Measurements from ENCODE around the gene PWWP2B. TPM values are rescaled to one million over a fixed set of nuclear protein-coding genes. Genes with fewer than 3 reads are reported as not detected.

PWWP2B gene
- total and polyA plus RNA-seq, 9 of the 15 experiments (the other 6 are each of a cell fraction or from before 2014, with no cell fraction given): 0.07 to 9.2 (median 1.6) TPM; not detected in 1

DNA sequence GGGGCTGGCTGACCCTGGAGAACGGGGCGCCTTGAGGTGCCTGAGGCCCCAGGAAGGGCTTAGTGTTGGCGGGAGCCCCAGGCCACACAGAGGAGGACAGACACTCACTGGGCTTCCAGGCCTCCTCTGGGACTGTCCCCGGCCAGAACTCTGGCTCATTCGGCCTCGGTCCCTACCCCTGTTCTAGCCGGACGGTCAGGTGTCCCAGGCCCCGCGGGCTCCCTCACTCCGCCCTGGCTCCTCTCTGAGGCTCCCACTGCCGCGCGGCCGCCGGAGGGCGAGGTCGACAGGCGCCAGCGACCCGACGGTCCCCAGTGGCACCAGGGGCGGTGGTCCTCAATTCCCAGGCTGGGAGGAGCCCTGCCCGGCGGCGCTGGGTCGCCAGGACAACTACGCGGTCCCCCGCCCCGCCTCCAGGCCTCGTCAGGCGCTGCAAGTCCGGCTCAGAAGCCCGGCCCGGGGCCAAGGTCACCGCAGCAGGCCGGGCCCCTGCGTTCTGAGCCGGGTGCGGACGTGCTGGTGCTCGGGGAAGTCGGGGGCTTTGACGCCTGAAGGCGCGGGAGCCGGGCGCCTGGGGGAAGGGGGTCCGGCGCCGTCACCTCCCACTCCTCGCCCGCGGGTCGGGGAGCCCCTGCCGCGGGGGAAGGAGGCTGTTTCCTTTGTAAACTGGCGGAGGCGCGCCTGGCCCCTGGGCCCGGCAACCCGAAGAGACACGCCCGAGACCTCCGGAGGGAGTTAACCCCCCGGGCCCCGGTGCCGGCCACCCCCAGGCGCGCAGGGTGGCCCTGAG is 1.1 kb upstream of the PWWP2B start (continued):
- TF ChIP-seq ZFX (CRISPR knock-in tag; IDR thresholded peaks at IDR 0.05) (peak; percentile 81), TAF15 (IDR thresholded peaks at IDR 0.05; ENCODE audit: low read depth, low read length) (no peak), ZNF586 (CRISPR knock-in tag; conservative IDR thresholded peaks at IDR 0.05) (no peak)

DNA sequence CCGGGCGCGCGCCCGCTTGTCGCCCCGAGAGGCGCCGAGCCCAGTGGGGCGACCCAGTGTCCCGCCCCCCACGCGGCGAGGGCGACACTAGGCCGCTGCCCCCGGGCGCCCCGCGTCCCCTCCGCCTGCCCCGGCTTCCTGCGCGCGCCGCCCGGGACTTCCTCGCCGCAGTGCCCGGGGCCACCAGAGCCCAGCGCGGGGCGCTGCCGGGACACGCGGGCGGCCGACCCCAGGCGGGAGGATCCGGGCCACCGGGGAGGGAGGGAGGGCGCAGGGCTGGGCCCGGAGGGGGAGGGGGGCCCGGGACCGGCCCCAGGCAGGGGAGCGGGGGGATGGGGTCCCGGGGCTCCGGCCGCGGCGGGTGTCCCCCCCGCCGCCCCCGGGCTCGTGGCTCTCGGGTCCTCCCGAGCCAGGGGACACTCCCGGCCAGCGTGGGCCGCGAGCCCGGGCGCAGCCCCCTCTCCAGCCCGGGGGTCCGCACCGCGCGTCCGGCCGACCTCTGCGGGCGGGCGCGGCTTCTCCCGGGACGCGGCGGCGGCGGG is 435 bp upstream of the PWWP2B start:
- CTCF ChIA-PET (ENCODE audit: low intra/inter-chr PET ratio): interaction anchor here (0.7 kb wide), 1 partner anchor 56 kb away, joined by 3 read pairs; no protein-coding TSS in a partner anchor
- TF ChIP-seq, protein P1, sequence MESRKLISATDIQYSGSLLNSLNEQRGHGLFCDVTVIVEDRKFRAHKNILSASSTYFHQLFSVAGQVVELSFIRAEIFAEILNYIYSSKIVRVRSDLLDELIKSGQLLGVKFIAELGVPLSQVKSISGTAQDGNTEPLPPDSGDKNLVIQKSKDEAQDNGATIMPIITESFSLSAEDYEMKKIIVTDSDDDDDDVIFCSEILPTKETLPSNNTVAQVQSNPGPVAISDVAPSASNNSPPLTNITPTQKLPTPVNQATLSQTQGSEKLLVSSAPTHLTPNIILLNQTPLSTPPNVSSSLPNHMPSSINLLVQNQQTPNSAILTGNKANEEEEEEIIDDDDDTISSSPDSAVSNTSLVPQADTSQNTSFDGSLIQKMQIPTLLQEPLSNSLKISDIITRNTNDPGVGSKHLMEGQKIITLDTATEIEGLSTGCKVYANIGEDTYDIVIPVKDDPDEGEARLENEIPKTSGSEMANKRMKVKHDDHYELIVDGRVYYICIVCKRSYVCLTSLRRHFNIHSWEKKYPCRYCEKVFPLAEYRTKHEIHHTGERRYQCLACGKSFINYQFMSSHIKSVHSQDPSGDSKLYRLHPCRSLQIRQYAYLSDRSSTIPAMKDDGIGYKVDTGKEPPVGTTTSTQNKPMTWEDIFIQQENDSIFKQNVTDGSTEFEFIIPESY (CRISPR knock-in tag; IDR thresholded peaks at IDR 0.05): no peak
- TF ChIP-seq NR2C2 (CRISPR knock-in tag; IDR thresholded peaks at IDR 0.05) (no peak), NR2C2 (tag; IDR thresholded peaks at IDR 0.05) (peak; percentile 60; the same call in 1 of the 2 replicates), CBFA2T3 (IDR thresholded peaks at IDR 0.05) (no peak), ZNF644 (tag; IDR thresholded peaks at IDR 0.05; ENCODE audit: low read depth) (no peak), MAZ (CRISPR knock-in tag; conservative IDR thresholded peaks at IDR 0.05 in 1 of 2, IDR thresholded peaks at IDR 0.05 in 1 of 2) (peak in 1 of 2 experiments; percentile 52; a peak in 1 of 4 replicates), COPS2 (conservative IDR thresholded peaks at IDR 0.05) (no peak), ILK (tag; IDR thresholded peaks at IDR 0.05; ENCODE audit: borderline replicate concordance, low read depth) (no peak)
- TF ChIP-seq, protein P2, sequence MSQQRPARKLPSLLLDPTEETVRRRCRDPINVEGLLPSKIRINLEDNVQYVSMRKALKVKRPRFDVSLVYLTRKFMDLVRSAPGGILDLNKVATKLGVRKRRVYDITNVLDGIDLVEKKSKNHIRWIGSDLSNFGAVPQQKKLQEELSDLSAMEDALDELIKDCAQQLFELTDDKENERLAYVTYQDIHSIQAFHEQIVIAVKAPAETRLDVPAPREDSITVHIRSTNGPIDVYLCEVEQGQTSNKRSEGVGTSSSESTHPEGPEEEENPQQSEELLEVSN (IDR thresholded peaks at IDR 0.05; ENCODE audit: borderline replicate concordance in 1 of 2, extremely low read depth in 1 of 2, insufficient read depth in 1 of 2, insufficient read length in 1 of 2, low read depth in 1 of 2, low read length in 1 of 2, poor library complexity in 1 of 2, severe bottlenecking in 1 of 2): peak in 1 of 2 experiments; percentile 80
- TF ChIP-seq, protein P3, sequence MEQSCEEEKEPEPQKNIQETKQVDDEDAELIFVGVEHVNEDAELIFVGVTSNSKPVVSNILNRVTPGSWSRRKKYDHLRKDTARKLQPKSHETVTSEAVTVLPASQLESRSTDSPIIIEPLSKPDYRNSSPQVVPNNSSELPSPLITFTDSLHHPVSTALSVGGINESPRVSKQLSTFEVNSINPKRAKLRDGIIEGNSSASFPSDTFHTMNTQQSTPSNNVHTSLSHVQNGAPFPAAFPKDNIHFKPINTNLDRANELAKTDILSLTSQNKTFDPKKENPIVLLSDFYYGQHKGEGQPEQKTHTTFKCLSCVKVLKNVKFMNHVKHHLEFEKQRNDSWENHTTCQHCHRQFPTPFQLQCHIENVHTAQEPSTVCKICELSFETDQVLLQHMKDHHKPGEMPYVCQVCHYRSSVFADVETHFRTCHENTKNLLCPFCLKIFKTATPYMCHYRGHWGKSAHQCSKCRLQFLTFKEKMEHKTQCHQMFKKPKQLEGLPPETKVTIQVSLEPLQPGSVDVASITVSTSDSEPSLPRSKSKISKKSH (CRISPR knock-in tag; IDR thresholded peaks at IDR 0.05): no peak

More for the DNA sequence above, 435 bp upstream of the PWWP2B start:
- in situ Hi-C loops (cut with MboI) (no loop called here), intact Hi-C loops (cut with micrococcal nuclease) (loop anchor here (2.0 kb wide), 1 partner anchor 52 kb away; no protein-coding TSS in a partner anchor)
- Histone ChIP-seq H3K9me3 (replicated peaks; ENCODE audit: control insufficient read depth, insufficient read depth, low read depth, low read length) (no peaks in the 10 kb centered on the region), H3K4me2 (ENCODE audit: insufficient read depth, low read length) (no peak overlapping the region), H3K36me3 (ENCODE audit: control insufficient read depth, insufficient read depth, low read length) (no peaks in the 10 kb centered on the region; the same call in 2 of the 3 replicates), H3K4me1 (replicated peaks in 1 of 2; ENCODE audit: control insufficient read depth in 2 of 2, insufficient read depth in 2 of 2, low read length in 2 of 2) (peaks cover 5 to 70% of the 10 kb centered on the region in 2 experiments; a peak in 3 of 5 replicates), H3K27me3 (ENCODE audit: control insufficient read depth in 2 of 2, insufficient read depth in 2 of 2, low read length in 2 of 2) (no peaks in the 10 kb centered on the region), H3K9me1 (ENCODE audit: control insufficient read depth, insufficient read depth, low read length) (no peaks in the 10 kb centered on the region), H3K27ac (ENCODE audit: extremely low read depth, low read depth, low read length) (peak overlapping the region; percentile 65; the same call in 1 of the 3 replicates), H3K9ac (ENCODE audit: insufficient read depth in 1 of 2, low read depth in 2 of 2, low read length in 2 of 2) (peak overlapping the region; percentile 34 to 83; a peak in 3 of 4 replicates), H4K20me1 (replicated peaks; ENCODE audit: control insufficient read depth, insufficient read depth, low read length) (no peaks in the 10 kb centered on the region), H3K4me3 (peak overlapping the region; percentile 30), H3K79me2 (ENCODE audit: control insufficient read depth, insufficient read depth, low read length) (peaks cover 12% of the 10 kb centered on the region; the same call in 2 of the 3 replicates), H2AFZ (ENCODE audit: low read depth, low read length) (peak overlapping the region; percentile 51)
- FAIRE-seq (no peak), DNase-seq (ENCODE audit: extremely low read depth in 1 of 4, low spot score in 3 of 4) (peak; percentile 55 to 88 (median 80)), ATAC-seq (peak; percentile 83)
- WGBS (ENCODE audit: insufficient coverage, low coverage, missing lambda C conversion rate): no CpG with 5 or more reads among the region's 80 CpGs
- no TSS peak for BruUV-seq (replicated peaks)
- POLR2A ChIA-PET: no interaction called here

All from K562 (cell line).